Stimulated activated CD8-positive, alpha-beta memory T cell treated with anti-CD3 and anti-CD28 coated beads, Interleukin-4, amount 100 ng/mL, for 4 hours (primary cell): ENCODE data around the gene OR8I2.
"Not testable (repeated sequence)": the region's sequence is repeated elsewhere in the genome, so short reads cannot be mapped to it uniquely, and the experiment has no call there.

ENCODE experiments used
- DNase-seq, 2 donors: peaks; one replicate each; pipeline ENCODE4 v3.0.0-alpha.2; 2020; ENCODE audit warnings: low read depth in 2 of 2, low spot score in 1 of 2

OR8I2 gene

DNA sequence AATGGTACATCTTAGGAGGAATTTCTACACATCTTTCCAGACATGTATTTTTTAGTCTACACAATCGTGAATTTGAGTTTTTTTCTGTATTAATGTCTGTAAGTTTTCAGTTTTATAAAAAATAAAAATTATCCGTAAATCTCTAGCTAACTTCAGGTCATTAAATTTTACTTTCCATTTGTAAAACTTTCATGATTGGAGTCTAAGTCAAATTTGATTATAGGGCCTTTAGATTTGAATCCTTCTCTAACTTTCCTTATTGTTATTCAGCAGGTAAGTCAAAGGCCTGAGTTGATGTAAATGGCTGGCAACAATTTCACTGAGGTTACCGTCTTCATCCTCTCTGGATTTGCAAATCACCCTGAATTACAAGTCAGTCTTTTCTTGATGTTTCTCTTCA lies at the start of gene OR8I2:
Gene OR8I2, plus strand, starts transcription at position 301 of the 400 bp plus-strand sequence. Its CDS starts 0 bp downstream, at position 301.
- DNase-seq = no peak

DNA sequence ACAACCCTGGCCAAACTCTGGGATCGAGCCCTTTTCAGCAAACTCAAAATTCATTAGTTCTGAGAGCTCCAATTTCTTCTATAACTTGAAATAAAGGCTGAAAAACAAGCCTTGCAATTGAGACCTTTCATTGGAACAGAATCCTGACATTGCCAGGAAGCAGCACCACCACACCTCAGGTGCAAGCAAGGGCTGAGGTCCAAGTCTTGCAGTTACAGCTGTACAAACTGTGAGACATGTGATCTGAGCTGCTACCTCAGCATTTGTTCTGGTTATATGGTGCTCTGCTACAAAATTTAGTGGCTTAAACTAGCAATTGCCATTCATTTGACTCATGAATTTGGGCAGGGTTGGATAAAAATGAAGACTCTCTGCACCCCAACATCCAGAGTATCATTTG lies 47.6 kb upstream of the OR8I2 start:
- DNase-seq = no peak

GRCh38 chr11:56048480-56048879 lies 44.6 kb upstream of the OR8I2 start:
- no peak for DNase-seq

DNA sequence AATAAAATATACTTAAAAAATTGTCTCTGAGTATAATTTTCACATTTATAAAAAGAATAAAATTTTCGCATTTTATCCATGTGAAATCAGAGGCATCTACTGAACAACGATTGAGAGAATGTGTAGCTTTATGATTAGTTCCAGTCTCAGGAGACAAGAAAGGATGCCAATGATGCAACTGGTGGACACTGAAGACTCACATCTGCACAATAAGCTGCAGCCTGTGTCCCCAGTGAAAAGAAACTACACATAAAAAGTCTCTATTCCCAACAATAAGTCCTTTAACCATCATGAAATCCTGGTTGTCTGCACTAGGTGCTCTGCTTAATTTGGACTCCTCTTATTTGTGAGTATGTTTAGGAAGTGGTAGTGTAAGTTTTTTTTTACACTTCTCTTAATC lies 43.6 kb upstream of the OR8I2 start:
- no peak for DNase-seq

DNA sequence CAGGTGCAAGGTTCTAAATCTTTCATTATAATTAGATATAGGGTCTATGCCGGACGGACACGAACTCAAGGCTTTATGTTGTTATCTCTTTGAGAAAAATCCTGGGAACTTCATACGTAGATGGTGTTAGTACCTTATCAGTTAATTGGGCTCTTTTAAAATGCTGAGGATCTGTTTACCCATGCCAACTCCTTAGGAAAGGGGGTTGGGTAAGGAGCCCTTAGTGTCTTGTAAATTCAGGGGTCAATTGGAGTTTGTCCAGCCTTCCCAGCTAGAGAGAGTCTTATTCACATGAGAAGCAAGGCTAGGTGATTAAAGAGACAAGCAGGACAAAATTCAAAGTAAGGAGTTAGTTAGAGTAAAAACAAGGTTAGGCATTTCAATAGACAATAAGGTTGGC lies 36.7 kb upstream of the OR8I2 start:
- not testable (repeated sequence) for DNase-seq

GRCh38 chr11:56057661-56058237 lies 35.4 kb upstream of the OR8I2 start:
- DNase-seq = not testable (repeated sequence)

DNA sequence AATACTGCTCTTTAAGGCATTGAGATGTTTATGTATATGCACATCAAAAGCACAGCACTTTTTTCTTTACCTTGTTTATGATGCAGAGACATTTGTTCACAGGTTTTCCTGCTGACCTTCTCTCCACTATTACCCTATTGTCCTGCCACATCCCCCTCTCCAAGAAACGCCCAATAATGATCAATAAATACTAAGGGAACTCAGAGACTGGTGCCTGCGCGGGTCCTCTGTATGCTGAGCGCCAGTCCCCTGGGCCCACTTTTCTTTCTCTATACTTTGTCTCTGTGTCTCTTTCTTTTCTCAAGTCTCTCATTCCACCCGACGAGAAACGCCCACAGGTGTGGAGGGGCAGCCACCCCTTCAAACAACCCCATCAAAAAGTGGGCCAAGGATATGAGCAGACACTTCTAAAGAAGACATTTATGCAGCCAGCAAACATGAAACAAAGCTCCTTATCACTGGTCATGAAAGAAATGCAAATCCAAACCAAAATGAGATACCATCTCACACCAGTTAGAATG lies 34.8 kb upstream of the OR8I2 start:
- not testable (repeated sequence) for DNase-seq

DNA sequence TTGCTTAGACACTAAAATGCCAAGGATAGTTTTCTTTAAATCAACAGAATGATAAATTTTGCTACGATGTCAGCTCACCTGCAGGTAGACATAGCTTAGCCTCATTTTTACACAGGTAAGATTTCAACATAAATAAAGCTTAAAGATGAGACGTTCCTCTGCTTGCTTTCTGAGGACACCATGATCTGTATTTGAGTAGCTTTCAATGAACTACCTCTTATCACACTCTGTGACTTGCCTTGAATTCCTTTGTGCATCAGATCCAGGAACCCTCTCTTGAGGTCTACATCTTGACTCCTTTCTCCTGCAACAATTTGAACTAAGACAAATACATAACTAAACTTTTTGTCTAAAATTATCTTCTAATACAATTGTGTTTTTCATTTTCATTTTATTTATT lies 26.1 kb upstream of the OR8I2 start:
- DNase-seq = no peak

DNA sequence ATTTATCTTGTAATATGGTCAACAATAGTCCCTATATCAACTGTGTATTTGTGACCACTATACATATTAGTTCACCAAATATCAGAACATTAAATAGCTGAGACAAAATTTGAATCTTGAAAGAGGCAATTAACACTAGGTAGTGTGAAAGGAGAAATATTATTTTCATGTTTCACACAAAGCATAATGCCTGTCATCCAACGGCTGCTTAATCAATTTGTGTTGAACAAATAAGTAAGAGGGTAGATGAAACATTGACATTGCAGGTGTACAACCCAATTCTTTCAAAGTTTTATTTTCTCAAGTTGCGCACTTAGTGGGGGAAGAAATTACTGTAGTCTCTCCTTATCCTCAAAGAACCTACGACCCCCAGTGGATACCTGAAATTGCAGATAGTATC lies 3.4 kb upstream of the OR8I2 start:
- DNase-seq = no peak

DNA sequence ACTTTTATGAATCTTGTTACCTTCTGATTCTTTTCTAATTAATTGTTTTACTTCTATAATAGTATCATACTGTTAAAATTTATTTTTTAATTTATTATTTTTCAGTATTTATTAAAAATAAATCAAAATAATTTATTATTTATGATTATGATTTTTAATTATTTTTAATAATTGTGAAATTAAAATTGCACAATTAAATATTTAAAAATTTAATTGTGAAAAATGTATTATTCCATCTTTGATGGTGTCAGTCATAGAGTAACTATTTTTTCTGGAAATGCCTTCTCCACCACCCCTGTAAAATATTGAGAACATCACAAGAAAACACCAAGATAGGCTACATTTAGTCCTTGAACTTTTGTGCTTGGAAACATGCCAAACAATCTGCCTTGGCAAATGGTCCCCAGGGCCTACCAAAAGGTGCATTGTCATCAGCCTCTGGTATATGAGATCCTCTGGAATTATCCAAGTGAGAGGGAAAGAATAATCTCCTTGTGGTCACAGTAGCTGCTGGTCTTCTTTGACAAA lies 10.2 kb downstream of the OR8I2 start, which contains the start of gene OR8H2:
Gene OR8H2, plus strand, starts transcription at position 478 of the 528 bp plus-strand sequence. CDS start 1,356 bp downstream, outside the sequence.
- DNase-seq = no peak

DNA sequence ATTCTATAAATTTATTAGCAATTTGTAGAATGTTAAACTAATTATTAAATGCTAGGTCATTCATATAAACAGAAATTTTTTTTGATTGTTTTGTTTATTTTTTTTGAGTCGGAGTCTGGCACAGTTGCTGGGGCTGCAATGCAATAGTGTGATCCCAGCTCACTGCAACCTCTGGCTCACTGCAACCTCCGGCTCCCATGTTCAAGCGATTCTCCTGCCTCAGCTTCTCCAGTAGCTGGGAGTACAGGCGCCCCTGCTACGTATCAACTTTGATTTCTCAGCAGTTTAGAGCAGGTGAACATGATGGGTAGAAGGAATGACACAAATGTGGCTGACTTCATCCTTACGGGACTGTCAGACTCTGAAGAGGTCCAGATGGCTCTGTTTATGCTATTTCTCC lies 29.0 kb downstream of the OR8I2 start, which contains the start of gene OR8H3:
Gene OR8H3, plus strand, starts transcription at position 301 of the 400 bp plus-strand sequence. Its CDS starts 0 bp downstream, at position 301.
- DNase-seq = no peak

DNA sequence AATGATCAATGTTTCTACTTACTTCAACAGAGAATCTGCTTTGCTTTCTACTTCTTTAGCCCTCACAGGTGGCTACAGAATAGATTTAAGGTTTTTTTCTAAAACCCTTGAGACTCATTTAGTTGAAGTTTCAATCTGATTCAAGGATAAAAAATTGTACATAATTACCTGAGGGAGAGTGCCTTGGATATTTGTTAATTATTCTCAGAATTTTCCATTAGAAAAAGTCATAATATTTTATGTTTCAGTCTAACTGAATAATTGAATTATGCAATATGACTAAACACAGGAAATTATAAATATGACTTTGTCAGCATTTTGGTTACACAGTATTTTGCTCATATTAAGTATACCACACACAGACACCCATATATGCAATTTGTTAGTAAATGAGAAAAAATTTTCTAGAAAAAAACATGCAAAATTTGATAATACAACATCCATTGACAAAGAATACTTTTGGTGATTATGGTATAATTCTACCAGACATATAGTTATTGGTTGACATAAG lies 47.1 kb downstream of the OR8I2 start, which contains the start of gene OR8J3:
Gene OR8J3, minus strand, starts transcription at position 51 of the 511 bp plus-strand sequence. CDS start 2,483 bp downstream, outside the sequence.
- DNase-seq = no peak

DNA sequence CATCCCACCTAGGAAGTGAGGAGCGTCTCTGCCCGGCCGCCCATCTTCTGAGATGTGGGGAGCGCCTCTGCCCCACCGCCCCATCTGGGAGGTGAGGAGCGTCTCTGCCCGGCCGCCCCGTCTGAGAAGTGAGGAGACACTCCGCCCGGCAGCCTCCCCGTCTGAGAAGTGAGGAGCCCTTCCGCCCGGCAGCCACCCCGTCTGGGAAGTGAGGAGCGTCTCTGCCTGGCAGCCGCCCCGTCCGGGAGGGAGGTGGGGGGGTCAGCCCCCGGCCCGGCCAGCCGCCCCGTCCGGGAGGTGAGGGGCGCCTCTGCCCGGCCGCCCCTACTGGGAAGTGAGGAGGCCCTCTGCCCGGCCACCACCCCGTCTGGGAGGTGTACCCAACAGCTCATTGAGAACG lies 50.6 kb downstream of the OR8I2 start:
- not testable (repeated sequence) for DNase-seq
